ENCODE measurements around the gene SLC25A21. TPM values are rescaled to one million over a fixed set of nuclear protein-coding genes. Genes with fewer than 3 reads are reported as not detected.

The SLC25A21 gene
- total and polyA plus RNA-seq, 10 of the 15 experiments (the other 5 are each of a cell fraction or from before 2014, with no cell fraction given) = 0.06 to 0.72 (median 0.17) TPM; not detected in 3

DNA sequence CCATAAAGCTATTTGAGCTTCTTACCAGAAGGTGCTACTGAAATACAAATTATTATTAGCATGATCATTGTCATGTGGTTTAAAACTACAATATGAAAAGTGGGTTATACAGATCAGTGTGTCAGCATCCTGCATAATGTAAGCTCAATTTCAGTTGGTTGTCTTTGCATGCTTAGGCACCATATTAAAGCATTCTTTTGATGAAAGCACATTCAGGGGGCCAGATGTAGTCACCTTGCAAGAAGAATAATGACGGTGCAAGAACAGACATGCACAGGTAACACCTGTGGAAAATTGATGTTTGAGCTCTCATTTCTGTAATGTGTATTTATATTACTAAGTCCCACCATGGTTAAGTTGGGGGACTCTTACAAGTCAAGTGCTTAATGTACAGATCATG, 386.9 kb downstream of the SLC25A21 start:
- no TSS peak for BruUV-seq (replicated peaks)
- no peak for ATAC-seq
- FAIRE-seq = no peak
- no peak overlapping the region for H3K9ac ChIP-seq (ENCODE audit: control insufficient read depth, insufficient read depth, low read length)
- POLR2A ChIA-PET = no interaction called here
- no peaks in the 10 kb centered on the region for H3K79me2 ChIP-seq (ENCODE audit: control insufficient read depth, insufficient read depth, low read length)
- H3K4me1 ChIP-seq (ENCODE audit: control insufficient read depth, insufficient read depth, low read length) = no peaks in the 10 kb centered on the region
- H3K4me3 ChIP-seq = no peak overlapping the region
- TF ChIP-seq CBX5 (IDR thresholded peaks at IDR 0.05; ENCODE audit: low read depth) (no peak), TCF12 (IDR thresholded peaks at IDR 0.05; ENCODE audit: low read depth, low read length) (no peak), SIN3A (IDR thresholded peaks at IDR 0.05; ENCODE audit: low read depth, low read length) (no peak), ZBED1 (IDR thresholded peaks at IDR 0.05; ENCODE audit: borderline replicate concordance) (no peak), RCOR1 (conservative IDR thresholded peaks at IDR 0.05; ENCODE audit: low read depth, low read length) (no peak), MTA3 (IDR thresholded peaks at IDR 0.05; ENCODE audit: borderline replicate concordance, low read length) (no peak), SREBF1 (IDR thresholded peaks at IDR 0.05; ENCODE audit: low read length) (no peak), ZNF622 (IDR thresholded peaks at IDR 0.05) (no peak), NBN (IDR thresholded peaks at IDR 0.05) (no peak), FOS (IDR thresholded peaks at IDR 0.05; ENCODE audit: borderline replicate concordance, extremely low read depth, insufficient read length) (no peak), IKZF2 (IDR thresholded peaks at IDR 0.05) (no peak), BCL11A (IDR thresholded peaks at IDR 0.05; ENCODE audit: low read depth, low read length) (no peak), RAD21 (IDR thresholded peaks at IDR 0.05; ENCODE audit: insufficient read depth, low read depth, low read length) (no peak), HCFC1 (IDR thresholded peaks at IDR 0.05; ENCODE audit: low read length) (no peak), SRF (IDR thresholded peaks at IDR 0.05; ENCODE audit: low read depth in 2 of 2, low read length in 2 of 2) (no peak), MYB (IDR thresholded peaks at IDR 0.05; ENCODE audit: borderline replicate concordance, low read depth, low read length) (no peak)
- TF ChIP-seq, protein P1, sequence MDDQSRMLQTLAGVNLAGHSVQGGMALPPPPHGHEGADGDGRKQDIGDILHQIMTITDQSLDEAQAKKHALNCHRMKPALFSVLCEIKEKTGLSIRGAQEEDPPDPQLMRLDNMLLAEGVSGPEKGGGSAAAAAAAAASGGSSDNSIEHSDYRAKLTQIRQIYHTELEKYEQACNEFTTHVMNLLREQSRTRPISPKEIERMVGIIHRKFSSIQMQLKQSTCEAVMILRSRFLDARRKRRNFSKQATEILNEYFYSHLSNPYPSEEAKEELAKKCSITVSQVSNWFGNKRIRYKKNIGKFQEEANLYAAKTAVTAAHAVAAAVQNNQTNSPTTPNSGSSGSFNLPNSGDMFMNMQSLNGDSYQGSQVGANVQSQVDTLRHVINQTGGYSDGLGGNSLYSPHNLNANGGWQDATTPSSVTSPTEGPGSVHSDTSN (IDR thresholded peaks at IDR 0.05; ENCODE audit: insufficient replicate concordance, low read depth, low read length) = no peak
- in situ Hi-C loops (cut with MboI) = no loop called here
- SMC1A ChIA-PET (ENCODE audit: uncharacterized antibody, unreplicated experiment) = interaction anchor here (1.1 kb wide), 1 partner anchor 9 kb away, joined by 3 read pairs; no protein-coding TSS in a partner anchor
- H3K9me3 ChIP-seq (replicated peaks; ENCODE audit: control insufficient read depth, insufficient read depth, low read length) = no peaks in the 10 kb centered on the region
- RAD21 ChIA-PET (ENCODE audit: unreplicated experiment) = no interaction called here
- 100% methylated on average over 1 of the region's 1 CpG for WGBS (ENCODE audit: insufficient coverage, insufficient replicate concordance, low lambda C conversion rate, missing lambda C conversion rate)
- H3K36me3 ChIP-seq (ENCODE audit: control insufficient read depth in 2 of 2, insufficient read depth in 2 of 2, low read length in 1 of 2) = no peaks in the 10 kb centered on the region
- no peak for DNase-seq (ENCODE audit: low read depth, low spot score)
- no peak overlapping the region for H2AFZ ChIP-seq (ENCODE audit: control insufficient read depth, low read depth, low read length)
- no peaks in the 10 kb centered on the region for H3K27me3 ChIP-seq (replicated peaks in 1 of 2; ENCODE audit: control insufficient read depth in 2 of 2, insufficient read depth in 2 of 2, low read length in 1 of 2)
- H3K27ac ChIP-seq (ENCODE audit: control insufficient read depth, insufficient read depth) = no peak overlapping the region
- no peak overlapping the region for H3K4me2 ChIP-seq (ENCODE audit: control insufficient read depth, insufficient read depth)
- CTCF ChIA-PET = interaction anchor here (0.9 kb wide), 2 partner anchors 102 to 151 kb away, joined by 3 read pairs; no protein-coding TSS in a partner anchor
- H4K20me1 ChIP-seq (ENCODE audit: control insufficient read depth, insufficient read depth) = no peaks in the 10 kb centered on the region
- intact Hi-C loops (cut with micrococcal nuclease; ENCODE audit: unreplicated experiment) = no loop called here

Measured in GM12878 (cell line).